ENCODE results near the gene KCNAB2.
A peak's percentile ranks its signal among the peaks of the same experiment; 100 is the strongest.

KCNAB2 gene

GRCh38 chr1:6083385-6083784 is 37.7 kb downstream of the KCNAB2 start:
- no peak for DNase-seq (ENCODE audit: low spot score)

DNA sequence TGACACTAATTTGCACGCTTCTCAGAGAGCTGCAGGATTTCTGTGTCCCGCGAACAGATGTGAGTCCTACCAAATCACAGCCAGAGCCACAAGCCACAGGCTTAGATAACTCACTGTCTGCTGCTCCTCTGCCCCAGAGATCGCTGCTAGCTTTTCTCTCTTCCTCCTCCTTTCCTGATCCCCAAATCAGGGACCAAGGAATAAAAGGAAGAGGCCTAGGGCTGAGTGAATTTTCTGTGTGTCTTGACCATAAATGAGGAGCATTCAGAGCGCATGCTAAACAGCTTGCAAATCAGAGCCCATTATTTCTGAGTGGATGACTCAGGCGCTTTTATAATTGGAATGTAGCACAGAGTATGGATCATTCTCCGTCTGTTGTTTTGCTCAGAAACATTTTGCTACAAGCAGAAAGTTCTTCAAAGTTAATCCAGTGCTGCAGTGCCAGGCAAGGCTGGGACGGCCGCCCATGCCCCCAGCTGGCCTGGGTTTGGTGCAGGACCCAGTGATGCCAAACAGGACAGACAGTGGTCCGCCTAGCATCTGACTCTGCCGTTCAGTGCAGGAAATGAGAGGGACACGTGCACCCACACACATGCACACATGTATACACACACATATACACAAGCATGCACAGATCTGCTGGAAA is 38.2 kb downstream of the KCNAB2 start:
- peak; percentile 60 for DNase-seq (ENCODE audit: low spot score)

DNA sequence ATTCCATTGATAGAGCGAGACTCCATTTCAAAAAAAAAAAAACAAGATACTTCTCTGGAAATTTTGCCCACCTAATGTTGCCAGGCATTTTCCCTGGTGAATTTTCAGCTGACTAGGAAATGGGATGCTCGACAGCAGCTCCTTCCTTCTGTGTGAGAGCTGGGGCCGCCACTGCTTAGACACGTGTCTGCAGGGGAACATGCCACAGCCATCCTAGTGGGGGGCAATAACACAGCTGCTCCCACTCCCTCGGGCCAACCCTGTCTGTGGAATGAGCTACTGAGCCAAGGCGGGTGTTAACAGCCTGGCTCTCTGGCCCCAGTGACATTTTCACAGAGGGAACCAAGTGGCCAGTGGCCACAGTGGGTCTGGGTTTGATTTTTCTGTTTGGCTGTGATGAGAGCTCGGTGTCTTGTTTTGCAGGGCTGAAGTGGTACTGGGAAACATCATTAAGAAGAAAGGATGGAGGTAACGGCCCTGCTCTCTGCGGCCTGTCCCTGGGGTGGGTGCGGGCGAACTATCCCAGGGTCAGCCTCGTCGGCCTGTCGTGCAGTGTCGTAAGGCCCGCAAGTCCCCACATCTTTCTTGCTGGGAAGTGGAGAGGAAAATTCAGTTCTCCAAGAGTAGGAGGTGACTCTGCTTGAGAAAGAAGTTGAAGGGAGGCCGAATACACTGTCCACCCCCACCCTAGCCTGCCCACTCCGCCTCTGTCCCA is 39.2 kb downstream of the KCNAB2 start:
- DNase-seq (ENCODE audit: low spot score): no peak

DNA sequence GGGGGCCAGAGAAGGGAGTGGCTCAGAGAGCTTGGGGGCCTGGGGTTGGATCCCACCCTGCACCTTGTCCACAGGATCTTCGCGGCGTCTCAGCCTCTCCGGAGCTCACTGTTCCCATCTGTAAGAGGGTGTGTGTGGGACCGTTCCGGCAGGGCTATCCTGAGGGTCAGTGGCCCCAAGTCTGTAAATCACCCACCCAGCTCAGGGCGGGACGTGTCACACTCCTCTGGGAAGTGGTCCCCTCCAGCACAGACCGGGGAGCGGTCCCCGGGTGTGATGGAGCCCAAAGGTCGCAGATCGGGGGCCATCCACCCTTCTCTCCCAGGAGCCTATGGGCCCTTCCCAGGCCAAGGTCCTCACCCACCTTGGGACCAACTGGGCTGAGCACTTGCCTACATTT is 40.0 kb downstream of the KCNAB2 start:
- DNase-seq (ENCODE audit: low spot score): no peak

- DNase-seq (ENCODE audit: low spot score): no peak
These were observed 40.7 kb downstream of the KCNAB2 start for GRCh38 chr1:6086358-6086757.

- no peak for DNase-seq (ENCODE audit: low spot score)
These were observed 41.2 kb downstream of the KCNAB2 start for GRCh38 chr1:6086762-6087376.

DNA sequence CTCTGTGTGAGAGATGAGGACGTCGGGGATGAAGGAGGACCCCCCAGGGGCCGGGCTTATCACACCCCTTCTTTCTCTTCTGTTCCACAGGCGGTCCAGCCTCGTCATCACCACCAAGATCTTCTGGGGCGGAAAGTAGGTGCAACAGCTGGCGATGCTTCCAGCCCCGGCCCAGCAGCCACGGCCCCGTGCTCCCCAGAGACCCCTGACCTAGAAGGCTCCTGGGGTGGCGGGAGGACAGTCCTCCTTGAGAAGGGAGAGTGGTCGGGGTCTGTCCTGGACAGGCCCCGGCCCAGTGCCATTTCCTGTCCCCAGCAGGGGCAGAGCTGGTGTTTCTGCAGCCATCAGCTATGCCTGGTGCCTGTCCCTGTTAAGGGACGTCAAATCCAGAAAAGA is 41.7 kb downstream of the KCNAB2 start:
- DNase-seq (ENCODE audit: low spot score): no peak

- no peak for DNase-seq (ENCODE audit: low spot score)
These were observed 42.3 kb downstream of the KCNAB2 start for GRCh38 chr1:6087958-6088357.

- no peak for DNase-seq (ENCODE audit: low spot score)
These were observed 43.3 kb downstream of the KCNAB2 start for GRCh38 chr1:6088956-6089355.

DNA sequence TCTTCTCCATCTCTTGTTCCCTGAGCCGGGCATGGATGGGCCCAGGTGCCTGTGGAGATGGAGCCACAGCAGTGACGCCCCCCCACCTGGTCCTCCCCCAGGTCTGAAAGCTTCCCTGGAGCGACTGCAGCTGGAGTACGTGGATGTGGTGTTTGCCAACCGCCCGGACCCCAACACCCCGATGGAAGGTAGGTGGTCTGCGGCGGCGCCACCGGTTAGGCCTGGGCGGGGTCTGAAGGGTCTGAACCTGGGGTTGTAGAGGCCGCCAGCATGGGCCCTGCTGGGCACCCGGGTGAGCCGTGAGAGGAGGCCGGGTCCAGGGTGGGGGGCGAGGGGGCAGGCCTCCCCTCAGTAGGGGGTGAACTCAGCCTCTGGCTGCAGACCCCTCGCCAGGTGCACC is 44.6 kb downstream of the KCNAB2 start:
- DNase-seq (ENCODE audit: low spot score): no peak

DNA sequence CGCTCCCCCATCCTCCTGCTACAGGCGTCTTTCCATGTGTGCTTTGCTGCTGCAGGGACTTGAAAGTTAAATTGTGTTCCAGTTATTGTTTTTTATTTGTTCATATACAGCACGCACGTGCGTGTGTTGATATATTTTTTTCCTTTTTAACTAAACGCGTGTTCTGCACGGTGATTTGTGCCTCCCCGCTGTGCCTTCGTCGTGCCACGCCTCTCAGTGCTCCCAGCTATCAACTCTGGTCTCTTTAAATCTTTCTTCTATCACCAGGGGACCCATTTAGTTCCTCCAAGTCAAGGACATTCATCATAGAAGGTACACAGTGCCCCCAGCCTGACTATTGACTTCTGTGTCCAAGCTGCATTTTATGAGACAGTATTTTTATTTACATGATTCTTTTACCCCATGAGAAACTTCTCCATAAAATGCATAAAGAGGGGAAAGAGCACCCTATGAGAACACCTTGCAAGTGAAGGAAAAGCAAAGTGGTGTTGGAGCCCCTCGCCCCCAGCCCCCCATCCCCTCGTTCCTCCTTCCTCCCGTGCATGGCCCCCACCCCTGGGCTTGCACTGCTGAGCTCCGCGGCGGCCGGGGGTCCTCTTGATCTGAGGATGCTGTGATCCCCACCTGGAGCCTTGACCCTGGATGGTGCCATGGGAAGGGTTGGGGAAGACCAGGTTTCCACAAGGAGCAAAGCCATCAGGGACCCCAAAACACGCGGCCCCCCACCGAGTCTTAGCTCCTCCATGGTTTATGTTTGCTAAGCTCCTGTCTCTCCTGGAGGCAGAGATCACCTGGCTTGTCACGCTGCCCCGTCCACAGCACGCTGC is 45.5 kb downstream of the KCNAB2 start:
- no peak for DNase-seq (ENCODE audit: low spot score)

GRCh38 chr1:6091823-6092109 is 46.1 kb downstream of the KCNAB2 start:
- DNase-seq (ENCODE audit: low spot score): no peak

DNA sequence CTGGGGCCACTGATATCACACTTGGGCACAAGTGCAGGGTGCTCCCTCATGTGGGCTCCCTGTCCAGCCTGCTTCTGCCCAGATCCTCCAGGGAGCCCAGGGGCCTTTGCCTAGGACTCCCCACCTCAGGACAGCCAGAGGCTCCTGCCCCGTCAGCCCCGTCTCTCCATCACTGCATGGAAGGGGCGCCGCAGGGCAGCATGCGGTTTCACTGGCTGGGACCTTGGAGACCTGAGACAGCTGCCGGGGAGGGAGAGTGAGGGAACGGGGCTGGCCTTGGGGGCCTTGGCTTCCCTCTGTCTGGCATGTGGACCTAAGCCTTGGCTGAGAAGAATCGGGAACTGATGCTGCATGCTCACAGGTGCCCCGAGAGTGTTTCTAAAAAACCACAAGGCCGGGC is 46.5 kb downstream of the KCNAB2 start:
- DNase-seq (ENCODE audit: low spot score): no peak

- no peak for DNase-seq (ENCODE audit: low spot score)
These were observed 47.4 kb downstream of the KCNAB2 start for GRCh38 chr1:6093071-6093470.

- no peak for DNase-seq (ENCODE audit: low spot score)
These were observed 47.9 kb downstream of the KCNAB2 start for GRCh38 chr1:6093611-6094010.

DNA sequence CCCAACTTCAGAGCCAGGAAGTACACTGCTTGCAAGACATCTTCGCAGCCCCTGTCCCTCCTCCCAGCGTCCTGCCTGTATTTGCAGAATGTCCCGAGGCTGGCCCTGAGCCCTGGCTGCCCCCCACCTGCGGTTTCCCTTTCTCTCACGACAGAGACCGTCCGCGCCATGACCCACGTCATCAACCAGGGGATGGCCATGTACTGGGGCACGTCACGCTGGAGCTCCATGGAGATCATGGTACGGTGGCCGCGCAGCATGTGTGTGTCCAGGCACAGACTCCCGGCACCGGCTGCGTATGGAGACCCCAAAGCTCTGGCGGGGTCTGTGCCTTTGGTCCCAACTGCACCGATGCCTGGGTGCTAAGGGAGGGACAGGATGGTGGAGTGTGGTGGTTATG is 48.6 kb downstream of the KCNAB2 start:
- no peak for DNase-seq (ENCODE audit: low spot score)

- DNase-seq (ENCODE audit: low spot score): no peak
These were observed 49.3 kb downstream of the KCNAB2 start for GRCh38 chr1:6094801-6095505.

DNA sequence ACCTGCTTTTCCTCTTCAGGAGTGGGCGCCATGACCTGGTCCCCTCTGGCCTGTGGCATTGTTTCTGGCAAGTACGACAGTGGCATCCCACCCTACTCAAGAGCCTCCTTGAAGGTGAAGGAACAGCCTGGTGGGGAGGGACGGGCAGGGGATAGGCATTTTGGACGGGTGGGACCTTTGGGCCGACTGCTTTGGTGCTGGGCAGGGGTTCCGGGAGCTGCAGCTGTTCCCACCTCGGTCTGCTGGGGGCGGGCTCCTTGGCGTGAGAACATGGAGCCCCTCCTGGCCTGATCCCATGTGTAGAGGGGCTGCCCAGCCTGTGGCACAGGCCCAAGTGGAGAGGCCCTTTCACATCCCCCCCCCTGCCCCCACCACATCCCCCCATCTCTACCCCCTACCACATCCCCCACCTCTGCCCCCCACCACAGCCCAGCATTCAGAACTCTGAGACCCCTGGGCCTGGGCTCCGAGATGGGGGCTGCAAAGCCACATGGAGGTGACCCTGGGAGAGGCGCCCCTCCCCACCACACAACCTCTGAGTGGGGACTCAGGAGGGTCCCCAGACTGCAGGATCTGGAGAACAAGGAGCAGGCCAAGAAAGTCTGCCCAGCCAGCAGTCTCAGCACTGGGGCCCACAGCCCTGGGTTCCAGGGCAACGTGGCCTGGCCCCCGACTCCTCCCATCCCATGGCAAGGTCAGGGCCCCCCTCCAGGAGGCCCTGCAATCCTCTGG is 50.0 kb downstream of the KCNAB2 start:
- DNase-seq (ENCODE audit: low spot score): no peak

GRCh38 chr1:6096243-6097116 is 50.8 kb downstream of the KCNAB2 start:
- no peak for DNase-seq (ENCODE audit: low spot score)

GRCh38 chr1:6097117-6097595 is 51.5 kb downstream of the KCNAB2 start:
- DNase-seq (ENCODE audit: low spot score): no peak

Measured in AG08396 (cell line).